H1 (cell line): Measurements from ENCODE around the gene SLC17A4. TPM values are rescaled to one million over a fixed set of nuclear protein-coding genes. Genes with fewer than 3 reads are reported as not detected.

Experiments used
- ASH2L ChIP-seq: fragments of 200-600, 300-600 bp; sonication (generic); IDR thresholded peaks from one replicate; pipeline ENCODE4 v1.7.1; 2017; ENCODE audit warnings: low read length
- CBX5 ChIP-seq: fragments of 300-800, 300-1000 bp; sonication (generic); IDR thresholded peaks from 2 replicates; pipeline ENCODE4 v1.7.1; 2016; ENCODE audit warnings: antibody characterized with exemption, low read length, low read depth
- CHD7 ChIP-seq: fragments of 300-600 bp; sonication (generic); IDR thresholded peaks from 2 replicates; pipeline ENCODE4 v1.7.1; 2012; ENCODE audit warnings: low read length, moderate library complexity, mild to moderate bottlenecking, inconsistent platforms; ENCODE audit not compliant: insufficient replicate concordance
- GTF2F1 ChIP-seq: IDR thresholded peaks from 2 replicates; pipeline ENCODE4 v1.6.1; 2012; ENCODE audit warnings: low read depth, low read length, improper control_type of control experiment, borderline replicate concordance
- JUN ChIP-seq: IDR thresholded peaks from 2 replicates; pipeline ENCODE4 v1.6.1; 2011; ENCODE audit warnings: low read depth, mild to moderate bottlenecking, improper control_type of control experiment, low read length
- KDM5A ChIP-seq: fragments of 200-600 bp; IDR thresholded peaks from 2 replicates; pipeline ENCODE4 v1.7.1; 2012; ENCODE audit warnings: mild to moderate bottlenecking, low read length, inconsistent platforms, mixed read lengths
- NRF1 ChIP-seq: IDR thresholded peaks from 2 replicates; pipeline ENCODE4 v1.6.1; 2011; ENCODE audit warnings: mild to moderate bottlenecking, low read depth, low read length, improper control_type of control experiment
- RBBP5 ChIP-seq: IDR thresholded peaks from 2 replicates; pipeline ENCODE4 v1.7.1; 2012; ENCODE audit warnings: low read depth, mild to moderate bottlenecking, inconsistent platforms, low read length, moderate library complexity, borderline replicate concordance
- SP2 ChIP-seq: IDR thresholded peaks from 2 replicates; pipeline ENCODE4 v1.6.1; 2012; ENCODE audit warnings: mild to moderate bottlenecking, low read length, inconsistent platforms
- SRF ChIP-seq: IDR thresholded peaks from 2 replicates; pipeline ENCODE4 v1.6.1; 2011; ENCODE audit warnings: mild to moderate bottlenecking, low read depth, low read length, moderate library complexity
- TAF7 ChIP-seq: optimal IDR thresholded peaks from 2 replicates; pipeline ENCODE3; 2011; ENCODE audit warnings: low read depth, mild to moderate bottlenecking, inconsistent platforms, low read length, moderate library complexity, borderline replicate concordance
- polyA plus RNA-seq, 7 experiments: library from polyadenylated mRNA; depleted of rRNA in 3 of 7; stranded (reverse) in 5 of 7; unstranded in 2 of 7; fragments of >200 nt in 5 of 7; fragments of 200-250 nt in 2 of 7; gene quantifications; 1 replicate in 5 of 7; 2 replicates in 1 of 7; 4 replicates in 1 of 7; pipeline versions ENCODE4 v1.2.1 to v1.2.3, GENCODE V29; 2011 to 2013; ENCODE audit warnings: missing spikeins in 2 of 7, mixed read lengths in 2 of 7
- total RNA-seq: library from RNA; stranded (reverse); fragmentation: NEBNext Ultra II Directional; extraction: Animal tissue kit (Norgen Biotek cat#: 25700); gene quantifications from 2 replicates; pipeline ENCODE4 v1.2.1, GENCODE V29; 2021
- TF ChIP-seq, protein P1 (sequence below): IDR thresholded peaks from 2 replicates; pipeline ENCODE4 v1.6.1; 2012; ENCODE audit warnings: inconsistent platforms

The SLC17A4 gene
- total and polyA plus RNA-seq, 2 of the 8 experiments (the other 6 are each of a cell fraction or from before 2014, with no cell fraction given) = not detected

DNA sequence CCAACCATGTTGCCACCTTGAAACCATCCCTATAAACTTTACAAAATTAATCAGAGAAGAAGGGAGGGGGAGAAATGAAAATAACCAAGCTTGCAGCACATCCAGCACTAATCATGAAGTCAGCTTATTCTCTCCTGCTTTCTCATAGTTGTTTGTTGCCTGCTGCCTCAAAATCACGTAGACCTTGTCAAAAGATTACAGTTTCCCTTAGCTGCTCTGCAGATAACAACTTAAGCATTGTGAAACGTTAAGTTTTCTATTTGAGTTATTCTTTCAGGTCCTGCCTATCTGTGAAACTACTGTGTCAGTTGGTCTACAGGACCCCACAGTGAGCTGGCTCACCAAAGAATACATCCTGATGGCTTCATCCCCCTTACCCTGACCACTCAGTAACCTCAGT lies 32.9 kb downstream of the SLC17A4 start (continued):
- no peak for TF ChIP-seq CHD7
- no peak for TF ChIP-seq JUN
- no peak for TF ChIP-seq GTF2F1
- no peak for TF ChIP-seq ASH2L
- TF ChIP-seq, protein P1, sequence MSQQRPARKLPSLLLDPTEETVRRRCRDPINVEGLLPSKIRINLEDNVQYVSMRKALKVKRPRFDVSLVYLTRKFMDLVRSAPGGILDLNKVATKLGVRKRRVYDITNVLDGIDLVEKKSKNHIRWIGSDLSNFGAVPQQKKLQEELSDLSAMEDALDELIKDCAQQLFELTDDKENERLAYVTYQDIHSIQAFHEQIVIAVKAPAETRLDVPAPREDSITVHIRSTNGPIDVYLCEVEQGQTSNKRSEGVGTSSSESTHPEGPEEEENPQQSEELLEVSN = no peak
- TF ChIP-seq SP2 = no peak
- TF ChIP-seq RBBP5 = no peak
- TF ChIP-seq SRF = no peak
- TF ChIP-seq KDM5A = no peak
- no peak for TF ChIP-seq CBX5
- no peak for TF ChIP-seq TAF7
- no peak for TF ChIP-seq NRF1
